Mesenchymal stem cell (in vitro differentiated cells and primary cell): ENCODE data around the gene RNF144A.

Experiments
- DNase-seq: peaks from one replicate; pipeline ENCODE4 v3.0.0-alpha.2; 2013
- H2AFZ ChIP-seq: one replicate; pipeline ENCODE4 v1.6.1; 2013; ENCODE audit warnings: low read depth, mild to moderate bottlenecking, control low read depth, inconsistent platforms, low read length, moderate library complexity
- H2AK5ac ChIP-seq: 2 replicates; pipeline ENCODE4 v1.6.1; 2013; ENCODE audit warnings: low read length, moderate library complexity, mild to moderate bottlenecking, inconsistent platforms; ENCODE audit not compliant: severe bottlenecking
- H2BK120ac ChIP-seq: one replicate; pipeline ENCODE4 v1.6.1; 2013; ENCODE audit warnings: low read depth, mild to moderate bottlenecking, inconsistent platforms, low read length, moderate library complexity
- H2BK12ac ChIP-seq, 2 experiments: one replicate each; pipeline ENCODE4 v1.6.1; 2013; ENCODE audit warnings: inconsistent platforms in 2 of 2, low read length in 2 of 2, mild to moderate bottlenecking in 2 of 2, moderate library complexity in 2 of 2, control low read depth in 1 of 2
- H2BK15ac ChIP-seq: one replicate; pipeline ENCODE4 v1.6.1; 2013; ENCODE audit warnings: mild to moderate bottlenecking, low read depth, inconsistent platforms; ENCODE audit not compliant: poor library complexity, severe bottlenecking
- H2BK5ac ChIP-seq: 2 replicates; pipeline ENCODE4 v1.6.1; 2013; ENCODE audit warnings: low read depth, mild to moderate bottlenecking, low read length, control low read depth, inconsistent platforms; ENCODE audit not compliant: poor library complexity, severe bottlenecking
- H3K14ac ChIP-seq, 2 experiments: one replicate each; pipeline ENCODE4 v1.6.1; 2013; ENCODE audit warnings: inconsistent platforms in 2 of 2, low read length in 2 of 2, control low read depth in 1 of 2, mild to moderate bottlenecking in 1 of 2, moderate library complexity in 1 of 2
- H3K18ac ChIP-seq, 2 experiments: one replicate each; pipeline ENCODE4 v1.6.1; 2013; ENCODE audit warnings: inconsistent platforms in 2 of 2, low read length in 2 of 2, control low read depth in 1 of 2, low read depth in 1 of 2, mild to moderate bottlenecking in 1 of 2
- H3K23ac ChIP-seq, 2 experiments: one replicate each; pipeline ENCODE4 v1.6.1; 2013; ENCODE audit warnings: inconsistent platforms in 2 of 2, low read length in 2 of 2, mild to moderate bottlenecking in 2 of 2, moderate library complexity in 2 of 2, control low read depth in 1 of 2
- H3K27ac ChIP-seq: 2 replicates; pipeline ENCODE4 v1.5.1; 2013; ENCODE audit warnings: mild to moderate bottlenecking, moderate library complexity, low read length, control low read depth, inconsistent platforms; ENCODE audit not compliant: poor library complexity, severe bottlenecking
- H3K27me3 ChIP-seq, 2 experiments: 2 replicates each; pipeline versions ENCODE4 v1.6.1 to v1.7.0; 2013; ENCODE audit warnings: low read length in 2 of 2, mild to moderate bottlenecking in 2 of 2, moderate library complexity in 2 of 2, control low read depth in 1 of 2, inconsistent platforms in 1 of 2; ENCODE audit not compliant: control insufficient read depth in 1 of 2, insufficient read depth in 1 of 2
- H3K36me3 ChIP-seq, 2 experiments: 2 replicates each; pipeline versions ENCODE4 v1.6.1 to v1.7.0; 2013; ENCODE audit warnings: low read length in 2 of 2, control low read depth in 1 of 2, inconsistent platforms in 1 of 2, low read depth in 1 of 2, mild to moderate bottlenecking in 1 of 2; ENCODE audit not compliant: insufficient read depth in 2 of 2, control insufficient read depth in 1 of 2
- H3K4ac ChIP-seq, 2 experiments: one replicate each; pipeline ENCODE4 v1.6.1; 2013; ENCODE audit warnings: inconsistent platforms in 2 of 2, low read length in 2 of 2, mild to moderate bottlenecking in 2 of 2, moderate library complexity in 2 of 2, control low read depth in 1 of 2, low read depth in 1 of 2
- H3K4me1 ChIP-seq: 2 replicates; pipeline ENCODE4 v1.6.1; 2013; ENCODE audit warnings: low read depth, low read length, control low read depth; ENCODE audit not compliant: control insufficient read depth, insufficient read depth
- H3K4me2 ChIP-seq: 2 replicates; pipeline ENCODE4 v1.6.1; 2013; ENCODE audit warnings: low read length, mild to moderate bottlenecking, inconsistent platforms; ENCODE audit not compliant: poor library complexity, severe bottlenecking
- H3K4me3 ChIP-seq, 2 experiments: 2 replicates each; pipeline versions ENCODE4 v1.5.1 to v1.7.0; 2013; ENCODE audit warnings: low read length in 2 of 2, mild to moderate bottlenecking in 2 of 2, control low read depth in 1 of 2, low read depth in 1 of 2; ENCODE audit not compliant: insufficient read depth in 1 of 2
- H3K79me1 ChIP-seq: replicated peaks from 2 replicates; pipeline ENCODE4 v1.6.1; 2013; ENCODE audit warnings: mild to moderate bottlenecking, control low read depth, low read length, inconsistent platforms; ENCODE audit not compliant: poor library complexity, severe bottlenecking
- H3K9ac ChIP-seq: 2 replicates; pipeline ENCODE4 v1.7.0; 2013; ENCODE audit warnings: mild to moderate bottlenecking, low read length, moderate library complexity
- H3K9me3 ChIP-seq: 2 replicates; pipeline ENCODE4 v1.7.0; 2013; ENCODE audit warnings: mild to moderate bottlenecking, low read length; ENCODE audit not compliant: control insufficient read depth
- H4K8ac ChIP-seq: one replicate; pipeline ENCODE4 v1.6.1; 2013; ENCODE audit warnings: inconsistent platforms, mild to moderate bottlenecking, low read length, moderate library complexity
- H4K91ac ChIP-seq: one replicate; pipeline ENCODE4 v1.6.1; 2013; ENCODE audit warnings: mild to moderate bottlenecking, low read length, inconsistent platforms
- WGBS: methylation state at CpG from one replicate; pipeline ENCODE4 v1.1.7; 2013; ENCODE audit warnings: mixed read lengths; 5-methylcytosine and 5-hydroxymethylcytosine counted together

Gene RNF144A

GRCh38 chr2:7029291-7030059, 112.3 kb downstream of the RNF144A start:
- Histone ChIP-seq H3K27me3 (no peaks in the 10 kb centered on the region), H2AFZ (no peak overlapping the region), H2BK120ac (no peak overlapping the region), H4K8ac (no peak overlapping the region), H3K36me3 (peaks cover 0 to 62% of the 10 kb centered on the region in 2 experiments), H3K14ac (no peak overlapping the region), H3K18ac (peak overlapping the region in 1 of 2 experiments; percentile 14), H4K91ac (no peak overlapping the region), H3K4me2 (no peak overlapping the region), H3K79me1 (no peaks in the 10 kb centered on the region), H3K4me3 (no peak overlapping the region), H2BK15ac (no peak overlapping the region), H2BK12ac (no peak overlapping the region), H2BK5ac (no peak overlapping the region), H3K9me3 (no peaks in the 10 kb centered on the region), H3K4ac (no peak overlapping the region), H2AK5ac (no peak overlapping the region), H3K9ac (no peak overlapping the region), H3K4me1 (peaks cover 7% of the 10 kb centered on the region), H3K23ac (no peak overlapping the region), H3K27ac (no peak overlapping the region)
- no peak for DNase-seq
- 92% methylated on average over 13 of the region's 13 CpGs for WGBS

- Histone ChIP-seq H3K18ac (no peak overlapping the region), H2BK12ac (no peak overlapping the region), H3K9ac (no peak overlapping the region), H3K14ac (no peak overlapping the region), H3K27ac (no peak overlapping the region), H3K4me2 (no peak overlapping the region), H3K9me3 (no peaks in the 10 kb centered on the region), H2BK15ac (no peak overlapping the region), H3K27me3 (no peaks in the 10 kb centered on the region), H3K4me3 (no peak overlapping the region), H2BK120ac (no peak overlapping the region), H3K23ac (no peak overlapping the region), H4K8ac (no peak overlapping the region), H3K79me1 (no peaks in the 10 kb centered on the region), H2BK5ac (no peak overlapping the region), H3K36me3 (peaks cover 0 to 64% of the 10 kb centered on the region in 2 experiments), H2AK5ac (no peak overlapping the region), H4K91ac (no peak overlapping the region), H3K4me1 (peaks cover 7% of the 10 kb centered on the region), H2AFZ (no peak overlapping the region), H3K4ac (no peak overlapping the region)
- no peak for DNase-seq
- 98% methylated on average over 10 of the region's 11 CpGs for WGBS
Observed at GRCh38 chr2:7030810-7031209, 113.6 kb downstream of the RNF144A start.

- no peak overlapping the region for H2BK120ac ChIP-seq
- no peak overlapping the region for H2BK12ac ChIP-seq
- no peak overlapping the region for H3K14ac ChIP-seq
- no peak overlapping the region for H2BK15ac ChIP-seq
- no peak overlapping the region for H2BK5ac ChIP-seq
- no peaks in the 10 kb centered on the region for H3K9me3 ChIP-seq
- H3K23ac ChIP-seq, result no peak overlapping the region
- no peak overlapping the region for H3K18ac ChIP-seq
- H4K8ac ChIP-seq, result no peak overlapping the region
- no peak overlapping the region for H3K4ac ChIP-seq
- no peaks in the 10 kb centered on the region for H3K27me3 ChIP-seq
- no peak overlapping the region for H3K9ac ChIP-seq
- H3K27ac ChIP-seq, result no peak overlapping the region
- H4K91ac ChIP-seq, result no peak overlapping the region
- no peak overlapping the region for H3K4me3 ChIP-seq
- no peaks in the 10 kb centered on the region for H3K79me1 ChIP-seq
- 89% methylated on average over 25 of the region's 25 CpGs for WGBS
- DNase-seq, result no peak
- no peak overlapping the region for H3K4me2 ChIP-seq
- H3K36me3 ChIP-seq, result peaks cover 0 to 72% of the 10 kb centered on the region in 2 experiments
- no peak overlapping the region for H2AFZ ChIP-seq
- peaks cover 6% of the 10 kb centered on the region for H3K4me1 ChIP-seq
- H2AK5ac ChIP-seq, result no peak overlapping the region
Observed at GRCh38 chr2:7031547-7032245, 114.5 kb downstream of the RNF144A start.

- 96% methylated on average over 14 of the region's 16 CpGs for WGBS
- no peaks in the 10 kb centered on the region for H3K79me1 ChIP-seq
- H3K4me1 ChIP-seq, result peaks cover 4% of the 10 kb centered on the region
Observed at GRCh38 chr2:7032371-7032770, 115.2 kb downstream of the RNF144A start.

More at GRCh38 chr2:7032371-7032770, 115.2 kb downstream of the RNF144A start:
- Histone ChIP-seq H3K4me3 (no peak overlapping the region), H3K36me3 (peaks cover 0 to 76% of the 10 kb centered on the region in 2 experiments), H4K8ac (no peak overlapping the region), H2BK5ac (no peak overlapping the region), H3K23ac (no peak overlapping the region), H3K27ac (no peak overlapping the region), H3K14ac (no peak overlapping the region), H3K4ac (no peak overlapping the region), H3K27me3 (no peaks in the 10 kb centered on the region), H2BK15ac (no peak overlapping the region), H2AK5ac (no peak overlapping the region), H3K9ac (no peak overlapping the region), H2BK120ac (no peak overlapping the region), H3K9me3 (no peaks in the 10 kb centered on the region), H2AFZ (no peak overlapping the region), H4K91ac (no peak overlapping the region), H3K4me2 (no peak overlapping the region), H3K18ac (no peak overlapping the region), H2BK12ac (no peak overlapping the region)
- no peak for DNase-seq
